A549 treated with CpdA at 1 μM for 4 hours (cell line): ENCODE results near the gene GGT6. TPM values are rescaled to one million over a fixed set of nuclear protein-coding genes. Genes with fewer than 3 reads are reported as not detected.

Experiments used
- total RNA-seq: library from RNA; stranded (reverse); fragments of 200-300 nt; extraction: Qiagen RNA extraction; gene quantifications from 5 replicates; pipeline ENCODE4 v1.2.3, GENCODE V29; 2022; ENCODE audit warnings: low read depth

GGT6 gene
- not detected in 5 replicates for total RNA-seq

GRCh38 chr17:4560421-4560820 is at the start of gene GGT6:
GGT6 (minus strand) TSS chr17:4560577; CDS start chr17:4560521, 56 bp downstream.

GRCh38 chr17:4584101-4584916 is 23.9 kb upstream of the GGT6 start, which contains the start of gene SMTNL2:
SMTNL2 (plus strand) TSS chr17:4584529; CDS start chr17:4584606, 77 bp downstream.

GRCh38 chr17:4554997-4555799 is 5.2 kb downstream of the GGT6 start, which contains the start of gene MYBBP1A:
MYBBP1A (minus strand) TSS chr17:4555384; CDS start chr17:4555324, 60 bp downstream.

Other genes starting within 250 kb of the GGT6 start
- gene UBE2G1, start 193.9 kb downstream of the GGT6 start, total RNA-seq, result 73.1 to 95.8 TPM (median 92.1 TPM) in 5 replicates
- 0.05 TPM in 1 of 5 replicates, not detected in the others for gene SPNS3, start 126.6 kb downstream of the GGT6 start, total RNA-seq
- 7.3 to 13.9 TPM (median 10.7 TPM) in 5 replicates for gene SPNS2, start 61.7 kb downstream of the GGT6 start, total RNA-seq
- 102 to 120 TPM (median 113 TPM) in 5 replicates for gene MYBBP1A, start 5.2 kb downstream of the GGT6 start, total RNA-seq
- gene SMTNL2, start 24.0 kb upstream of the GGT6 start, total RNA-seq, result 0.12 to 0.99 TPM (median 0.31 TPM) in 5 replicates
- gene ALOX15, start 81.1 kb upstream of the GGT6 start, total RNA-seq, result 0.11 to 0.30 TPM (median 0.28 TPM) in 3 of 5 replicates, not detected in the others
- 69.8 to 79.6 TPM (median 75.3 TPM) in 5 replicates for gene PELP1, start 143.6 kb upstream of the GGT6 start, total RNA-seq
- 52.6 to 70.1 TPM (median 59.6 TPM) in 5 replicates for gene ARRB2, start 150.1 kb upstream of the GGT6 start, total RNA-seq
- 42.2 to 45.1 TPM (median 43.9 TPM) in 5 replicates for gene MED11, start 170.9 kb upstream of the GGT6 start, total RNA-seq
- 0.28 to 1.0 TPM (median 0.46 TPM) in 5 replicates for gene ZMYND15, start 179.3 kb upstream of the GGT6 start, total RNA-seq
- 16.1 to 21.4 TPM (median 18.9 TPM) in 5 replicates for gene CXCL16, start 179.4 kb upstream of the GGT6 start, total RNA-seq
- gene TM4SF5, start 211.3 kb upstream of the GGT6 start, total RNA-seq, result 0.48 to 0.91 TPM (median 0.65 TPM) in 5 replicates
- 0.79 to 2.0 TPM (median 1.4 TPM) in 5 replicates for gene VMO1, start 225.8 kb upstream of the GGT6 start, total RNA-seq
- not detected in 5 replicates for gene GLTPD2, start 228.4 kb upstream of the GGT6 start, total RNA-seq
- 459 to 524 TPM (median 508 TPM) in 5 replicates for gene PSMB6, start 235.6 kb upstream of the GGT6 start, total RNA-seq
- 18.8 to 28.4 TPM (median 23.5 TPM) in 5 replicates for gene PLD2, start 246.6 kb upstream of the GGT6 start, total RNA-seq